DND-41 (cell line): Measurements from ENCODE around the gene REEP1.
"Not testable (repeated sequence)": the region's sequence is repeated elsewhere in the genome, so short reads cannot be mapped to it uniquely, and the experiment has no call there.

Source experiments
- ATAC-seq: fragments of 200-7000 bp; cut with Tn5 transposase; 3 replicates; pipeline ENCODE4 v1.9.1; 2021; ENCODE audit warnings: low read depth; ENCODE audit not compliant: insufficient read depth
- DNase-seq: peaks from one replicate; pipeline ENCODE4 v3.0.0-alpha.2; 2020
- H2AFZ ChIP-seq: 2 replicates; pipeline ENCODE4 v1.6.0; 2012; ENCODE audit warnings: low read depth, low read length
- H3K27ac ChIP-seq: 2 replicates; pipeline ENCODE4 v1.5.1; 2012; ENCODE audit warnings: low read length, inconsistent platforms
- H3K27me3 ChIP-seq: fragments of 200-600 bp; sonication (generic); 2 replicates; pipeline ENCODE4 v1.6.0; 2012; ENCODE audit warnings: low read length, mild to moderate bottlenecking, inconsistent platforms; ENCODE audit not compliant: insufficient read depth, poor library complexity
- H3K36me3 ChIP-seq: 2 replicates; pipeline ENCODE4 v1.5.1; 2012; ENCODE audit warnings: low read length, inconsistent platforms; ENCODE audit not compliant: insufficient read depth
- H3K4me1 ChIP-seq: 2 replicates; pipeline ENCODE4 v1.5.1; 2012; ENCODE audit warnings: mild to moderate bottlenecking, low read length; ENCODE audit not compliant: insufficient read depth
- H3K4me2 ChIP-seq: 2 replicates; pipeline ENCODE4 v1.6.0; 2012; ENCODE audit warnings: mild to moderate bottlenecking, moderate library complexity, low read length, inconsistent platforms; ENCODE audit not compliant: insufficient read depth
- H3K4me3 ChIP-seq, 2 experiments: fragments of 200-600 bp in 1 of 2; shearing (Covaris generic) in 1 of 2; 2 replicates each; pipeline ENCODE4 v1.5.1; 2012 to 2016; ENCODE audit warnings: inconsistent platforms in 2 of 2, low read length in 2 of 2, mild to moderate bottlenecking in 2 of 2, low read depth in 1 of 2, moderate library complexity in 1 of 2
- H3K79me2 ChIP-seq: 2 replicates; pipeline ENCODE4 v1.6.0; 2012; ENCODE audit warnings: low read length, inconsistent platforms; ENCODE audit not compliant: insufficient read depth
- H3K9ac ChIP-seq: 2 replicates; pipeline ENCODE4 v1.6.0; 2012; ENCODE audit warnings: low read depth, mild to moderate bottlenecking, inconsistent platforms, low read length, moderate library complexity
- H3K9me3 ChIP-seq: 2 replicates; pipeline ENCODE4 v1.5.1; 2012; ENCODE audit warnings: low read length, moderate library complexity, mild to moderate bottlenecking, inconsistent platforms; ENCODE audit not compliant: insufficient read depth, severe bottlenecking
- H4K20me1 ChIP-seq: 2 replicates; pipeline ENCODE4 v1.6.0; 2012; ENCODE audit warnings: low read length; ENCODE audit not compliant: insufficient read depth
- EZH2 ChIP-seq: IDR thresholded peaks from 3 replicates; pipeline ENCODE4 v1.6.1; 2012; ENCODE audit warnings: borderline replicate concordance, low read depth, mild to moderate bottlenecking, moderate library complexity, low read length, inconsistent platforms; ENCODE audit not compliant: severe bottlenecking
- TF ChIP-seq, protein P1 (sequence below): IDR thresholded peaks from 2 replicates; pipeline ENCODE4 v1.5.1; 2012; ENCODE audit warnings: borderline replicate concordance, low read length, moderate library complexity, mild to moderate bottlenecking; ENCODE audit not compliant: poor library complexity, severe bottlenecking; ENCODE audit errors: extremely low read depth

Gene REEP1

GRCh38 chr2:86230961-86231360, 106.5 kb downstream of the REEP1 start:
- no peak for TF ChIP-seq EZH2
- TF ChIP-seq, protein P1, sequence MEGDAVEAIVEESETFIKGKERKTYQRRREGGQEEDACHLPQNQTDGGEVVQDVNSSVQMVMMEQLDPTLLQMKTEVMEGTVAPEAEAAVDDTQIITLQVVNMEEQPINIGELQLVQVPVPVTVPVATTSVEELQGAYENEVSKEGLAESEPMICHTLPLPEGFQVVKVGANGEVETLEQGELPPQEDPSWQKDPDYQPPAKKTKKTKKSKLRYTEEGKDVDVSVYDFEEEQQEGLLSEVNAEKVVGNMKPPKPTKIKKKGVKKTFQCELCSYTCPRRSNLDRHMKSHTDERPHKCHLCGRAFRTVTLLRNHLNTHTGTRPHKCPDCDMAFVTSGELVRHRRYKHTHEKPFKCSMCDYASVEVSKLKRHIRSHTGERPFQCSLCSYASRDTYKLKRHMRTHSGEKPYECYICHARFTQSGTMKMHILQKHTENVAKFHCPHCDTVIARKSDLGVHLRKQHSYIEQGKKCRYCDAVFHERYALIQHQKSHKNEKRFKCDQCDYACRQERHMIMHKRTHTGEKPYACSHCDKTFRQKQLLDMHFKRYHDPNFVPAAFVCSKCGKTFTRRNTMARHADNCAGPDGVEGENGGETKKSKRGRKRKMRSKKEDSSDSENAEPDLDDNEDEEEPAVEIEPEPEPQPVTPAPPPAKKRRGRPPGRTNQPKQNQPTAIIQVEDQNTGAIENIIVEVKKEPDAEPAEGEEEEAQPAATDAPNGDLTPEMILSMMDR = no peak
- ATAC-seq (no peak), DNase-seq (no peak)
- Histone ChIP-seq H3K4me3 (no peak overlapping the region), H3K9ac (no peak overlapping the region), H3K79me2 (no peaks in the 10 kb centered on the region), H2AFZ (no peak overlapping the region), H3K9me3 (no peaks in the 10 kb centered on the region), H3K4me1 (no peaks in the 10 kb centered on the region), H3K27me3 (peaks cover 4% of the 10 kb centered on the region), H3K36me3 (no peaks in the 10 kb centered on the region), H3K27ac (no peak overlapping the region), H3K4me2 (no peak overlapping the region), H4K20me1 (no peaks in the 10 kb centered on the region)

DNA sequence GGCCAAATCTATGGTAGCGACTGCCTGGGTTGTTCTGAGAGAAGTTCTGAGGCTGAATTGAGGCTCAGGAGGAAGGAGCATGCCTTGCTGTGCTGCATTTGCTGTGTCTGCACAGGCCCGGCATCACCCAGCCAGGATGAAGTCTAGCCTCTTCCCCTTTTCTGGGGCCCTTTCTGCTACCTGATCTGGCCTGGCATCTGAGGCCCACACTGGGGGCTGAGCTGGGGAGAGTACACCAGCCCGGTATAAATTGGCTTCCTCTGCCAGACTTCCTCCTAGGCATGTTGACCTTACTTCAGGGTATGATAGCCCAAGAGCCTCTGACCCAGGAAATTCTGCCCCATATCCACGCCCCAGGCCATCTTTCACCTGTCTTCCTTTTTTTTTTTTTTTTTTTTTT, 108.2 kb downstream of the REEP1 start:
- Histone ChIP-seq H3K4me2 (no peak overlapping the region), H3K36me3 (no peaks in the 10 kb centered on the region), H3K9ac (no peak overlapping the region), H3K4me1 (no peaks in the 10 kb centered on the region), H3K9me3 (no peaks in the 10 kb centered on the region), H3K79me2 (no peaks in the 10 kb centered on the region), H4K20me1 (no peaks in the 10 kb centered on the region), H2AFZ (no peak overlapping the region), H3K4me3 (no peak overlapping the region), H3K27ac (no peak overlapping the region), H3K27me3 (peaks cover 4% of the 10 kb centered on the region)
- ATAC-seq (no peak), DNase-seq (no peak)
- TF ChIP-seq EZH2 = no peak
- TF ChIP-seq, protein P1 = no peak

DNA sequence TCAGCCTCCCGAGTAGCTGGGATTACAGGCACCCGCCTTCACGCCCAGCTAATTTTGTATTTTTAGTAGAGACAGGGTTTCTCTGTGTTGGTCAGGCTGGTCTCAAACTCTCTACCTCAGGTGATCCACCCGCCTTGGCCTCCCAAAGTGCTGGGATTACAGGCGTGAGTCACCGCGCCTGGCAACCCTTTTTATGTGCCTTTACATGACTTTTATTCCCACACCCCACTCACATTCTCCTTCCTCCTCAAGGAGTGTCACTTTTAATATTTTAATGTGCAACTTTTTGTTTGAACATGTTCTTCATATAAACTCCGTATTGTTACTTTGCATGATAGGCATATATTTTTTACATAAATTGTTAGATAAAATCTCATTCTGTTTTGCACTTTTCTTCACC, 108.9 kb downstream of the REEP1 start:
- H3K4me2 ChIP-seq, H3K4me1 ChIP-seq, H3K27ac ChIP-seq, DNase-seq, H3K79me2 ChIP-seq, H4K20me1 ChIP-seq, H3K27me3 ChIP-seq, H3K4me3 ChIP-seq, H3K36me3 ChIP-seq, H3K9me3 ChIP-seq, ATAC-seq, H2AFZ ChIP-seq, H3K9ac ChIP-seq: not testable (repeated sequence)

DNA sequence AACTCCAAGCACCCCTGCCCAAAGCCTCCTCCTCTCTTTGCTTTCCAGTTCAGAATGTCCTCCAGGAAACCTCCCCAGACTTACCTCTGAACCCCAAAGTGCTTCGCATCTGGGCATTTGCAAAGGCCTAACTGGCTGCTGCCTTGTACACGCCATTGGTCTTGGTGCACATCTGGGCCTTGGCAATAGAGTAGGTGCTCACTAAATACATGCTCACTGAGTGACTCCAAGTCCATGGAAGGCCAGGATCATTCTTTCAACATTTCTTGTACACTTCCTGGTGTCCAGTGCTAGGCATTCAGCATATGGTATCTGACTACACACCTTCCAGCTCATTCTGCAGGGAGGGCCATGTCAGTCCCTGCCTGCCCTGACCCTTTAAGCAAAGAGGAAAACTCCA, 109.7 kb downstream of the REEP1 start:
- Histone ChIP-seq H3K27ac (no peak overlapping the region), H3K4me3 (no peak overlapping the region), H3K9ac (no peak overlapping the region), H3K4me2 (no peak overlapping the region), H4K20me1 (no peaks in the 10 kb centered on the region), H3K9me3 (no peaks in the 10 kb centered on the region), H3K27me3 (no peaks in the 10 kb centered on the region), H3K36me3 (no peaks in the 10 kb centered on the region), H3K79me2 (no peaks in the 10 kb centered on the region), H2AFZ (no peak overlapping the region), H3K4me1 (no peaks in the 10 kb centered on the region)
- ATAC-seq = no peak
- DNase-seq = no peak
- no peak for TF ChIP-seq EZH2
- TF ChIP-seq, protein P1 = no peak
